IMR-90 (cell line): Measurements from ENCODE around the gene OSBP2. TPM values are rescaled to one million over a fixed set of nuclear protein-coding genes. Genes with fewer than 3 reads are reported as not detected.

Experiments
- ATAC-seq: fragments of 200-7000 bp; cut with Tn5 transposase; 2 replicates; pipeline ENCODE4 v1.9.1; 2020; ENCODE audit warnings: low read depth, mild to moderate bottlenecking, moderate library complexity
- BruUV-seq: library from RNA; stranded (reverse); fragments of 400-500 nt; replicated peaks from 2 replicates; lab custom pipeline; 2021; lab: Mats Ljungman, UMichigan
- CTCF ChIA-PET: fragments of 300-600 bp; formaldehyde crosslinking; extraction: SDS; loops from one replicate; lab custom pipeline; 2021; ENCODE audit warnings: antibody characterized with exemption; lab: Yijun Ruan, JAX
- POLR2A ChIA-PET: fragments of 300-600 bp; sonication (Branson Sonifier 250); formaldehyde crosslinking; loops from one replicate; lab custom pipeline; 2022; ENCODE audit warnings: antibody characterized with exemption; ENCODE audit not compliant: unreplicated experiment; lab: Charles Lee
- DNase-seq: peaks from one replicate; pipeline ENCODE4 v3.0.0; 2013
- H2AFZ ChIP-seq: replicated peaks from 2 replicates; pipeline ENCODE3; 2013; ENCODE audit warnings: low read length, mild to moderate bottlenecking; ENCODE audit not compliant: poor library complexity
- H2AK5ac ChIP-seq: 2 replicates; pipeline ENCODE4 v1.6.1; 2013; ENCODE audit warnings: low read depth, low read length, inconsistent platforms
- H2AK9ac ChIP-seq: replicated peaks from 2 replicates; pipeline ENCODE3; 2013; ENCODE audit warnings: mild to moderate bottlenecking, low read depth, low read length, moderate library complexity; ENCODE audit not compliant: poor library complexity
- H2BK120ac ChIP-seq: 2 replicates; pipeline ENCODE4 v1.6.1; 2013; ENCODE audit warnings: low read depth, low read length, inconsistent platforms
- H2BK15ac ChIP-seq: 3 replicates; pipeline ENCODE4 v1.6.1; 2013; ENCODE audit warnings: low read depth, low read length, inconsistent platforms
- H2BK20ac ChIP-seq: 2 replicates; pipeline ENCODE4 v1.6.1; 2013; ENCODE audit warnings: low read depth, mild to moderate bottlenecking, inconsistent platforms, low read length, moderate library complexity
- H2BK5ac ChIP-seq: 2 replicates; pipeline ENCODE4 v1.6.1; 2013; ENCODE audit warnings: mild to moderate bottlenecking, low read depth, low read length, inconsistent platforms; ENCODE audit not compliant: poor library complexity, severe bottlenecking
- H3K14ac ChIP-seq: replicated peaks from 2 replicates; pipeline ENCODE4 v1.6.1; 2013; ENCODE audit warnings: low read depth, low read length, inconsistent platforms
- H3K18ac ChIP-seq: 2 replicates; pipeline ENCODE4 v1.6.1; 2013; ENCODE audit warnings: low read depth, low read length, control low read depth
- H3K23ac ChIP-seq: 2 replicates; pipeline ENCODE4 v1.6.1; 2013; ENCODE audit warnings: low read depth, low read length, inconsistent platforms
- H3K27ac ChIP-seq: 2 replicates; pipeline ENCODE4 v1.5.1; 2013; ENCODE audit warnings: mild to moderate bottlenecking, control low read depth, low read length; ENCODE audit not compliant: insufficient read depth
- H3K27me3 ChIP-seq: 2 replicates; pipeline ENCODE4 v1.6.1; 2013; ENCODE audit warnings: low read length; ENCODE audit not compliant: control insufficient read depth, insufficient read depth
- H3K36me3 ChIP-seq: 2 replicates; pipeline ENCODE4 v1.6.1; 2013; ENCODE audit warnings: low read length, mixed read lengths; ENCODE audit not compliant: control insufficient read depth, insufficient read depth
- H3K4ac ChIP-seq: 2 replicates; pipeline ENCODE4 v1.6.1; 2013; ENCODE audit warnings: low read depth, low read length, inconsistent platforms
- H3K4me1 ChIP-seq: 2 replicates; pipeline ENCODE4 v1.6.1; 2013; ENCODE audit warnings: low read length, mixed read lengths; ENCODE audit not compliant: control insufficient read depth, insufficient read depth
- H3K4me2 ChIP-seq: 2 replicates; pipeline ENCODE4 v1.6.1; 2013; ENCODE audit warnings: low read depth, mild to moderate bottlenecking, control low read depth, low read length, moderate library complexity
- H3K4me3 ChIP-seq: 2 replicates; pipeline ENCODE4 v1.5.1; 2013; ENCODE audit warnings: low read depth, mild to moderate bottlenecking, control low read depth, low read length, moderate library complexity; ENCODE audit not compliant: insufficient read depth
- H3K56ac ChIP-seq: 2 replicates; pipeline ENCODE4 v1.6.1; 2013; ENCODE audit warnings: low read length, inconsistent platforms; ENCODE audit not compliant: insufficient read depth; ENCODE audit errors: extremely low read depth
- H3K79me1 ChIP-seq, 2 experiments: 2 replicates each; pipeline ENCODE4 v1.6.1; 2013; ENCODE audit warnings: low read length in 2 of 2, inconsistent platforms in 1 of 2, low read depth in 1 of 2
- H3K9ac ChIP-seq: 2 replicates; pipeline ENCODE4 v1.6.1; 2013; ENCODE audit warnings: low read depth, low read length, control low read depth
- H3K9me1 ChIP-seq: 2 replicates; pipeline ENCODE4 v1.6.1; 2013; ENCODE audit warnings: low read length, inconsistent platforms; ENCODE audit not compliant: insufficient read depth
- H3K9me3 ChIP-seq: 2 replicates; pipeline ENCODE4 v1.6.1; 2013; ENCODE audit warnings: low read length; ENCODE audit not compliant: control insufficient read depth, insufficient read depth
- H4K20me1 ChIP-seq: 2 replicates; pipeline ENCODE4 v1.6.1; 2013; ENCODE audit warnings: low read length, inconsistent platforms; ENCODE audit not compliant: insufficient read depth
- H4K5ac ChIP-seq: 2 replicates; pipeline ENCODE4 v1.6.1; 2013; ENCODE audit warnings: mild to moderate bottlenecking, low read depth, low read length, control low read depth
- H4K8ac ChIP-seq, 2 experiments: 2 replicates each; pipeline ENCODE4 v1.6.1; 2013; ENCODE audit warnings: low read depth in 2 of 2, low read length in 2 of 2, control low read depth in 1 of 2, inconsistent platforms in 1 of 2
- H4K91ac ChIP-seq: 2 replicates; pipeline ENCODE4 v1.6.1; 2013; ENCODE audit warnings: low read depth, low read length, inconsistent platforms; ENCODE audit not compliant: insufficient read depth
- BHLHE40 ChIP-seq: fragments of 150-350 bp; IDR thresholded peaks from 2 replicates; pipeline ENCODE4 v1.6.1; 2016; ENCODE audit warnings: mild to moderate bottlenecking, low read depth, low read length
- CEBPB ChIP-seq: IDR thresholded peaks from 2 replicates; pipeline ENCODE4 v1.6.1; 2012; ENCODE audit warnings: low read depth, low read length, improper control_type of control experiment
- CHD1 ChIP-seq: IDR thresholded peaks from 2 replicates; pipeline ENCODE4 v1.6.1; 2012; ENCODE audit warnings: low read depth, low read length, improper control_type of control experiment
- CTCF ChIP-seq: conservative IDR thresholded peaks from 2 replicates; pipeline ENCODE4 v1.5.1; 2012; ENCODE audit warnings: mild to moderate bottlenecking, low read depth, low read length, improper control_type of control experiment
- ELK1 ChIP-seq: fragments of 150-350 bp; IDR thresholded peaks from 2 replicates; pipeline ENCODE4 v1.6.1; 2016; ENCODE audit warnings: low read depth, mild to moderate bottlenecking, low read length, moderate library complexity, borderline replicate concordance
- FOS ChIP-seq: fragments of 150-350 bp; IDR thresholded peaks from 2 replicates; pipeline ENCODE4 v1.6.1; 2016; ENCODE audit warnings: low read depth, low read length
- MAFK ChIP-seq: IDR thresholded peaks from 2 replicates; pipeline ENCODE4 v1.6.1; 2012; ENCODE audit warnings: low read depth, low read length, improper control_type of control experiment
- MAZ ChIP-seq: IDR thresholded peaks from 2 replicates; pipeline ENCODE4 v1.6.1; 2012; ENCODE audit warnings: low read depth, mild to moderate bottlenecking, low read length, improper control_type of control experiment, moderate library complexity, borderline replicate concordance
- MXI1 ChIP-seq: IDR thresholded peaks from 2 replicates; pipeline ENCODE4 v1.6.1; 2012; ENCODE audit warnings: low read depth, mild to moderate bottlenecking, low read length, moderate library complexity, borderline replicate concordance
- NFE2L2 ChIP-seq: fragments of 150-350 bp; IDR thresholded peaks from 2 replicates; pipeline ENCODE4 v1.6.1; 2016; ENCODE audit warnings: low read depth, mild to moderate bottlenecking, low read length
- POLR2A ChIP-seq: IDR thresholded peaks from 2 replicates; pipeline ENCODE4 v1.6.1; 2012; ENCODE audit warnings: mild to moderate bottlenecking, low read depth, low read length
- RAD21 ChIP-seq: IDR thresholded peaks from 2 replicates; pipeline ENCODE4 v1.6.1; 2012; ENCODE audit warnings: low read length, improper control_type of control experiment
- RCOR1 ChIP-seq: IDR thresholded peaks from 2 replicates; pipeline ENCODE4 v1.6.1; 2012; ENCODE audit warnings: mild to moderate bottlenecking, low read length, improper control_type of control experiment; ENCODE audit not compliant: insufficient replicate concordance
- RFX5 ChIP-seq: IDR thresholded peaks from 2 replicates; pipeline ENCODE4 v1.8.0; 2012; ENCODE audit warnings: low read depth, mild to moderate bottlenecking, low read length, moderate library complexity
- SMC3 ChIP-seq: fragments of 150-350 bp; IDR thresholded peaks from 2 replicates; pipeline ENCODE4 v1.6.1; 2016; ENCODE audit warnings: low read depth, mild to moderate bottlenecking, antibody characterized with exemption, low read length, moderate library complexity
- USF2 ChIP-seq: fragments of 150-350 bp; IDR thresholded peaks from 2 replicates; pipeline ENCODE4 v1.6.1; 2017; ENCODE audit warnings: mild to moderate bottlenecking, antibody characterized with exemption, low read length, low read depth
- WGBS, 2 experiments: methylation state at CpG; one replicate each; pipeline versions ENCODE4 v1.1.5 to v1.1.7; 2013; ENCODE audit warnings: missing lambda C conversion rate in 2 of 2; ENCODE audit not compliant: insufficient read length in 1 of 2; ENCODE audit errors: extremely low coverage in 2 of 2; 5-methylcytosine and 5-hydroxymethylcytosine counted together
- dilution Hi-C: fragments of 300-500 bp; cut with HindIII; formaldehyde crosslinking; loops from one replicate; pipeline ENCODE4 v1.14.3; 2018; ENCODE audit warnings: low sequenced_read_pairs; ENCODE audit not compliant: unreplicated experiment
- in situ Hi-C: fragments of 300-500 bp; cut with MboI; formaldehyde crosslinking; loops from 3 replicates; pipeline ENCODE4 v1.14.3; 2019; ENCODE audit warnings: low sequenced_read_pairs, inconsistent platforms, mixed read lengths
- intact Hi-C: fragments of 100-400 bp; cut with micrococcal nuclease; formaldehyde crosslinking; loops from 2 replicates; pipeline ENCODE4 v1.10.0; 2022
- polyA plus RNA-seq, 3 experiments: library from polyadenylated mRNA; depleted of rRNA; stranded (reverse); fragments of >200 nt; gene quantifications; 2 replicates each; pipeline ENCODE4 v1.2.3, GENCODE V29; 2012; ENCODE audit warnings: low replicate concordance in 1 of 3
- total RNA-seq: library from RNA; depleted of rRNA; stranded (reverse); fragments of >200 nt; gene quantifications from 2 replicates; pipeline ENCODE4 v1.2.3, GENCODE V29; 2012

The OSBP2 gene
- total and polyA plus RNA-seq, 2 of the 4 experiments (the other 2 are of a cell fraction) = 1.8 to 2.2 TPM

DNA sequence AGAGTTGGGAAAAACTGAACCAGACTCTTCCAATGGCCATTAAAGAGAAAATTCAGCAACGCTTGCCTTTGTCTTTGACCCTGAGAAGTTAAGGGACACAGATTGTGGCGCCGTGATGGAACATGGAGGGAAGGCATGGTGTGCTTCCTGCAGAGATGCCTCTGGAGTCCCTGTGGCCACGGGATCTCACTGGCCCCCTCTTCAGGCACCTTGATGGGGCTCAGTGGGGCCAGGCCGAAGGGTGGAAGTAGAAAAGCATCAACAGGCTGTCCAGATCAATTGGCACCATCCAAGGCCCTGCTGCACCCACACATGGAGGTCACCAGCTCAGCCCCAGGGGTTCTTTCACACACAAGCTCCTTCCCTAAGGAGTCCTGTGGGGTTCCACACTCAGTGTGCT, 231.0 kb downstream of the OSBP2 start:
- Histone ChIP-seq H3K14ac (no peak overlapping the region), H3K79me1 (no peaks in the 10 kb centered on the region; a peak in 1 of 4 replicates), H3K4me2 (no peak overlapping the region), H3K4me3 (no peak overlapping the region), H4K20me1 (peaks cover 5% of the 10 kb centered on the region; the same call in 1 of the 2 replicates), H2AK5ac (no peak overlapping the region), H3K9ac (no peak overlapping the region), H3K56ac (no peak overlapping the region), H3K4ac (no peak overlapping the region), H4K8ac (no peak overlapping the region), H4K5ac (no peak overlapping the region), H4K91ac (no peak overlapping the region), H3K9me3 (no peaks in the 10 kb centered on the region), H3K4me1 (no peaks in the 10 kb centered on the region; the same call in 1 of the 2 replicates), H3K27me3 (no peaks in the 10 kb centered on the region), H3K36me3 (peaks cover 47% of the 10 kb centered on the region), H2BK120ac (no peak overlapping the region), H3K18ac (no peak overlapping the region), H2AK9ac (peak overlapping the region; percentile 37), H3K23ac (no peak overlapping the region), H2AFZ (no peak overlapping the region), H3K9me1 (no peaks in the 10 kb centered on the region; the same call in 1 of the 2 replicates), H2BK5ac (no peak overlapping the region), H2BK15ac (no peak overlapping the region), H2BK20ac (no peak overlapping the region), H3K27ac (no peak overlapping the region)
- ATAC-seq (no peak), DNase-seq (no peak)
- ChIA-PET CTCF (no interaction called here), POLR2A (no interaction called here)
- intact Hi-C loops = no loop called here
- WGBS, 2 experiments = no CpG with 5 or more reads among the region's 5 CpGs
- dilution Hi-C loops = no loop called here
- BruUV-seq = no TSS peak
- in situ Hi-C loops = loop anchor here (10.0 kb wide), 1 partner anchor 291 kb away; the partner anchor contains the start of gene SLC35E4
- no peak for TF ChIP-seq SMC3
- TF ChIP-seq MXI1 = no peak
- TF ChIP-seq CTCF = no peak
- no peak for TF ChIP-seq ELK1
- TF ChIP-seq POLR2A = no peak
- no peak for TF ChIP-seq BHLHE40
- TF ChIP-seq CEBPB = no peak
- no peak for TF ChIP-seq RAD21
- TF ChIP-seq CHD1 = no peak
- no peak for TF ChIP-seq MAFK
- no peak for TF ChIP-seq MAZ
- no peak for TF ChIP-seq FOS
- no peak for TF ChIP-seq USF2
- TF ChIP-seq NFE2L2 = no peak
- no peak for TF ChIP-seq RCOR1
- TF ChIP-seq RFX5 = no peak
